Mesendoderm (in vitro differentiated cells): ENCODE data around the gene ZNF879.

ENCODE experiments used
- DNase-seq: peaks from one replicate; pipeline ENCODE4 v3.0.0; 2013
- H2AK5ac ChIP-seq: 2 replicates; pipeline ENCODE4 v1.6.1; 2013; ENCODE audit warnings: low read length, inconsistent platforms
- H2BK120ac ChIP-seq: 2 replicates; pipeline ENCODE4 v1.6.1; 2013; ENCODE audit warnings: low read depth, mild to moderate bottlenecking, low read length, moderate library complexity, mixed read lengths
- H2BK15ac ChIP-seq: replicated peaks from 2 replicates; pipeline ENCODE4 v1.6.1; 2013; ENCODE audit warnings: low read depth, mild to moderate bottlenecking, moderate library complexity
- H2BK5ac ChIP-seq: 2 replicates; pipeline ENCODE4 v1.6.1; 2013; ENCODE audit warnings: low read length, inconsistent platforms
- H3K18ac ChIP-seq: 2 replicates; pipeline ENCODE4 v1.6.1; 2013; ENCODE audit warnings: mild to moderate bottlenecking, low read length, mixed read lengths
- H3K23ac ChIP-seq: one replicate; pipeline ENCODE4 v1.6.1; 2013; ENCODE audit warnings: low read length
- H3K27ac ChIP-seq: 2 replicates; pipeline ENCODE4 v1.5.1; 2013; ENCODE audit warnings: low read depth, mild to moderate bottlenecking, inconsistent platforms, low read length, moderate library complexity
- H3K27me3 ChIP-seq: 2 replicates; pipeline ENCODE4 v1.6.1; 2013; ENCODE audit warnings: low read length, control low read depth, mild to moderate bottlenecking, inconsistent platforms; ENCODE audit not compliant: insufficient read depth, poor library complexity
- H3K36me3 ChIP-seq: 2 replicates; pipeline ENCODE4 v1.6.1; 2013; ENCODE audit warnings: low read length, inconsistent platforms; ENCODE audit not compliant: control insufficient read depth, insufficient read depth
- H3K4ac ChIP-seq: one replicate; pipeline ENCODE4 v1.6.1; 2013; ENCODE audit warnings: low read depth, mild to moderate bottlenecking, low read length, moderate library complexity
- H3K4me1 ChIP-seq: 2 replicates; pipeline ENCODE4 v1.6.1; 2013; ENCODE audit warnings: low read depth, low read length, inconsistent platforms; ENCODE audit not compliant: control insufficient read depth
- H3K4me2 ChIP-seq: 2 replicates; pipeline ENCODE4 v1.6.1; 2013; ENCODE audit warnings: low read length
- H3K4me3 ChIP-seq: 2 replicates; pipeline ENCODE4 v1.5.1; 2013; ENCODE audit warnings: mild to moderate bottlenecking, low read length
- H3K56ac ChIP-seq: one replicate; pipeline ENCODE4 v1.6.1; 2013; ENCODE audit warnings: low read length
- H3K79me1 ChIP-seq: 2 replicates; pipeline ENCODE4 v1.6.1; 2013; ENCODE audit warnings: low read length, inconsistent platforms
- H3K79me2 ChIP-seq: 2 replicates; pipeline ENCODE4 v1.6.1; 2013; ENCODE audit warnings: mild to moderate bottlenecking, low read length; ENCODE audit not compliant: control insufficient read depth, insufficient read depth
- H3K9ac ChIP-seq: 2 replicates; pipeline ENCODE4 v1.6.1; 2013; ENCODE audit warnings: low read length, inconsistent platforms
- H4K5ac ChIP-seq: one replicate; pipeline ENCODE4 v1.6.1; 2013; ENCODE audit warnings: low read length
- H4K8ac ChIP-seq: one replicate; pipeline ENCODE4 v1.6.1; 2013; ENCODE audit warnings: low read depth, mild to moderate bottlenecking, control low read depth, low read length, moderate library complexity
- WGBS: extraction: QIAGEN DNeasy Blood & Tissue Kit; methylation state at CpG from one replicate; pipeline ENCODE4 v1.1.7; 2013; ENCODE audit warnings: low lambda C conversion rate, missing lambda C conversion rate; ENCODE audit not compliant: insufficient coverage; ENCODE audit errors: extremely low coverage; 5-methylcytosine and 5-hydroxymethylcytosine counted together

ZNF879 gene

GRCh38 chr5:178996156-178996555 lies 27.4 kb upstream of the ZNF879 start:
- no peak overlapping the region for H3K4me3 ChIP-seq
- no peak for DNase-seq
- H3K27me3 ChIP-seq, result peaks cover 22% of the 10 kb centered on the region

GRCh38 chr5:178997191-178997590 lies 26.4 kb upstream of the ZNF879 start:
- no CpG with 5 or more reads among the region's 6 CpGs for WGBS

More at GRCh38 chr5:178996156-178996555, 27.4 kb upstream of the ZNF879 start:
- no peaks in the 10 kb centered on the region for H3K79me2 ChIP-seq
- no peaks in the 10 kb centered on the region for H3K4me1 ChIP-seq
- no peak overlapping the region for H3K23ac ChIP-seq
- H2BK120ac ChIP-seq, result no peak overlapping the region
- H4K8ac ChIP-seq, result no peak overlapping the region
- H3K4me2 ChIP-seq, result no peak overlapping the region
- H4K5ac ChIP-seq, result no peak overlapping the region
- no peak overlapping the region for H3K9ac ChIP-seq
- H2AK5ac ChIP-seq, result no peak overlapping the region
- H3K4ac ChIP-seq, result no peak overlapping the region
- H2BK5ac ChIP-seq, result no peak overlapping the region
- H3K36me3 ChIP-seq, result no peaks in the 10 kb centered on the region
- no peaks in the 10 kb centered on the region for H3K79me1 ChIP-seq
- H3K18ac ChIP-seq, result no peak overlapping the region
- no peak overlapping the region for H3K27ac ChIP-seq
- H3K56ac ChIP-seq, result no peak overlapping the region
- H2BK15ac ChIP-seq, result no peak overlapping the region
- WGBS, result no CpG with 5 or more reads among the region's 11 CpGs

DNA sequence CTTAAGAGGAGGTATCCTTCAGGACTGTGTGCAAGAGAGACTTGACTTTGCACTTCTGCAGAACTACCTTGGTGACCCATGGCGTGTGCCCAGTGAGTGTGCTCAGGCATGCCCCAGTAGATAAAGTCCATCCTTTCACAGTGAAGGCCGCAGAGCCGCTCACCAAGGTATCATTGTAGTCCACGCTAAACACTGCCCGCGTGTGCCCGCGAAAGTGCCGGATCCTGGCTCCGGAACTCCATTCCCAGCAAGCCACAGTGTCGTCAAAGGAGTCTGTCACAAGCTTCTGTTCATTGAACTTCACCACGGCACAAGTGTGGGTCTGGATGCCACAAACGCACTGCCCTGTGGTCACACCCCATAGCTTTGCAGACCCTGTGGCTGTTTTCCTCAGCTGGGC lies 25.2 kb upstream of the ZNF879 start:
- Histone ChIP-seq H3K4me3 (no peak overlapping the region), H3K23ac (no peak overlapping the region), H3K27me3 (peaks cover 22% of the 10 kb centered on the region), H2BK120ac (no peak overlapping the region), H3K27ac (no peak overlapping the region), H3K9ac (no peak overlapping the region), H3K4me1 (no peaks in the 10 kb centered on the region), H3K56ac (no peak overlapping the region), H3K4me2 (no peak overlapping the region), H3K18ac (no peak overlapping the region), H4K8ac (no peak overlapping the region), H3K79me2 (no peaks in the 10 kb centered on the region), H2AK5ac (no peak overlapping the region), H2BK15ac (no peak overlapping the region), H3K36me3 (no peaks in the 10 kb centered on the region), H3K4ac (no peak overlapping the region), H2BK5ac (no peak overlapping the region), H3K79me1 (no peaks in the 10 kb centered on the region), H4K5ac (no peak overlapping the region)
- no peak for DNase-seq
- no CpG with 5 or more reads among the region's 13 CpGs for WGBS

More at GRCh38 chr5:178997191-178997590, 26.4 kb upstream of the ZNF879 start:
- H4K8ac ChIP-seq, result no peak overlapping the region
- no peak overlapping the region for H3K56ac ChIP-seq
- no peak overlapping the region for H3K18ac ChIP-seq
- H3K4me3 ChIP-seq, result no peak overlapping the region
- peaks cover 22% of the 10 kb centered on the region for H3K27me3 ChIP-seq
- no peak overlapping the region for H3K9ac ChIP-seq
- no peak overlapping the region for H2BK5ac ChIP-seq
- H3K4me1 ChIP-seq, result no peaks in the 10 kb centered on the region
- no peak overlapping the region for H2BK120ac ChIP-seq
- no peak for DNase-seq
- no peak overlapping the region for H3K23ac ChIP-seq
- no peaks in the 10 kb centered on the region for H3K36me3 ChIP-seq
- no peaks in the 10 kb centered on the region for H3K79me2 ChIP-seq
- H3K79me1 ChIP-seq, result no peaks in the 10 kb centered on the region
- H2AK5ac ChIP-seq, result no peak overlapping the region
- no peak overlapping the region for H3K4ac ChIP-seq
- H4K5ac ChIP-seq, result no peak overlapping the region
- no peak overlapping the region for H3K4me2 ChIP-seq
- no peak overlapping the region for H3K27ac ChIP-seq
- no peak overlapping the region for H2BK15ac ChIP-seq

DNA sequence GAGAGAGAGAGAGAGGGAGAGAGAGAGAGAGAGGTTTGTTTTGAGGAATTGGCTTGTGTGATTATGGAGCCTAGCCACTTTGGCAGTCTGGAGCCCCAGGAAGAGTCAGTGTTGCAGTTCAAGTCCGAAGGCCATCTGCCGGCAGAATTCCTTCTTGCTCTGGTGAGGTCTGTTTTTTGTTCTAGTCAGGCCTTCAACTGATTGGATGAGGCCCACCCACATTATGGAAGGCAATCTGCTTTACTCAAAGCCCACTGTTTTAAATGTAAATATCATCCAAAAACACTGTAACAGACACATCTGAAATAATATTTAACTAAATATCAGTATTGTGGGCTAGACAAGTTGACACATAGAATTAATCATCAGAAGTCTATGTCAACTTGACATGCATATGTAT lies 17.0 kb upstream of the ZNF879 start:
- Histone ChIP-seq H4K8ac (no peak overlapping the region), H2BK15ac (no peak overlapping the region), H3K9ac (no peak overlapping the region), H3K27ac (no peak overlapping the region), H3K56ac (no peak overlapping the region), H2BK5ac (no peak overlapping the region), H3K4ac (no peak overlapping the region), H4K5ac (no peak overlapping the region), H3K4me2 (no peak overlapping the region), H3K27me3 (no peaks in the 10 kb centered on the region), H3K4me3 (no peak overlapping the region), H2AK5ac (no peak overlapping the region), H3K18ac (no peak overlapping the region), H3K79me2 (no peaks in the 10 kb centered on the region), H3K36me3 (no peaks in the 10 kb centered on the region), H3K79me1 (no peaks in the 10 kb centered on the region), H3K23ac (no peak overlapping the region), H2BK120ac (no peak overlapping the region), H3K4me1 (no peaks in the 10 kb centered on the region)
- DNase-seq, result no peak
- no CpG with 5 or more reads among the region's 2 CpGs for WGBS

DNA sequence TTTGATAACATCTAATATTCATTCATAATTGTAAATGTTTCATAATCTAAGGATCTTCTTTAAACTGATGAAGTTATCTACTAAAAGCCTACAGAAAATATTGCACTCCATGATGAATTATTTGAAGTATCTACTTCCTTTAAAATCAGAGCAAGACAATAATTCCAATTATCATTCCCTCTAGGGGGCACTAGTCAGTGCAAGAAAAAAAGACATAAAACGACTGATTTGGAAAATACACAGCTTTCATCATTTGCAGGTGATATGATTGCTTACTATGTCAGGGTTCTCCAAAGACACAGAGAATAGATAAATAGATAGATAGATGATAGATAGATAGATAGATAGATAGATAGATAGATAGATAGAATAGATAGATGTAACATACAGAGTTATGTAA lies 14.9 kb upstream of the ZNF879 start:
- no peak overlapping the region for H2BK5ac ChIP-seq
- H3K4ac ChIP-seq, result no peak overlapping the region
- H3K4me1 ChIP-seq, result no peaks in the 10 kb centered on the region
- no peak overlapping the region for H3K18ac ChIP-seq
- no peaks in the 10 kb centered on the region for H3K79me2 ChIP-seq
- no peak overlapping the region for H3K4me3 ChIP-seq
- no peak overlapping the region for H2AK5ac ChIP-seq
- no peak overlapping the region for H3K23ac ChIP-seq
- no peak overlapping the region for H4K5ac ChIP-seq
- no peak overlapping the region for H2BK15ac ChIP-seq
- no peak overlapping the region for H3K4me2 ChIP-seq
- DNase-seq, result no peak
- no peak overlapping the region for H3K27ac ChIP-seq
- no peak overlapping the region for H2BK120ac ChIP-seq
- H3K9ac ChIP-seq, result no peak overlapping the region
- H3K27me3 ChIP-seq, result no peaks in the 10 kb centered on the region
- H3K56ac ChIP-seq, result no peak overlapping the region
- H3K79me1 ChIP-seq, result no peaks in the 10 kb centered on the region
- no peaks in the 10 kb centered on the region for H3K36me3 ChIP-seq
- WGBS, result no CpG with 5 or more reads among the region's 1 CpG
- no peak overlapping the region for H4K8ac ChIP-seq

DNA sequence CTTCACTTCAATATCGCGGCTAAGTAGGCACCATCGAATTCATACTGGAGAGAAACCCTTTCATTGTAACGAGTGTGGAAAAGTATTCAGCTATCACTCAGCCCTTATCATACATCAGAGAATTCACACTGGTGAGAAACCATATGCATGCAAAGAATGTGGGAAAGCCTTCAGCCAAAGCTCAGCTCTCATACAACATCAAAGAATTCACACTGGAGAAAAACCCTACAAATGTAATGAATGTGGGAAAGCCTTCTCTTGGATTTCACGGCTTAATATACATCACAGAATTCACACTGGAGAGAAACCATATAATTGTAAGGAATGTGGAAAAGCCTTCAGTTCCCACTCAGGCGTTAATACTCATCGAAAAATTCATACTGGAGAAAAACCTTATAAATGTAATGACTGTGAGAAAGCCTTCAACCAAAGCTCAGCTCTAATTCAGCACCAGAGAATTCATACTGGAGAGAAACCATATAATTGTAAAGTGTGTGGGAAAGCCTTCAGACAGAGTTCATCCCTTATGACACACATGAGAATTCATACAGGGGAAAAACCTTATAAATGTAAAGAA lies 9.5 kb downstream of the ZNF879 start:
- Histone ChIP-seq H3K36me3 (peaks cover 5% of the 10 kb centered on the region), H2BK120ac (no peak overlapping the region), H3K4me3 (peak overlapping the region; percentile 15)

More for the DNA sequence above, 9.5 kb downstream of the ZNF879 start:
- H3K9ac ChIP-seq, result no peak overlapping the region
- H2BK15ac ChIP-seq, result no peak overlapping the region
- H3K4me1 ChIP-seq, result no peaks in the 10 kb centered on the region
- H4K8ac ChIP-seq, result no peak overlapping the region
- no peak overlapping the region for H3K4ac ChIP-seq
- peak; percentile 16 for DNase-seq
- H2AK5ac ChIP-seq, result no peak overlapping the region
- no peaks in the 10 kb centered on the region for H3K79me2 ChIP-seq
- H3K56ac ChIP-seq, result no peak overlapping the region
- no CpG with 5 or more reads among the region's 7 CpGs for WGBS
- no peak overlapping the region for H2BK5ac ChIP-seq
- H3K4me2 ChIP-seq, result no peak overlapping the region
- no peak overlapping the region for H3K27ac ChIP-seq
- H3K23ac ChIP-seq, result no peak overlapping the region
- H4K5ac ChIP-seq, result no peak overlapping the region
- H3K27me3 ChIP-seq, result no peaks in the 10 kb centered on the region
- H3K18ac ChIP-seq, result no peak overlapping the region
- H3K79me1 ChIP-seq, result no peaks in the 10 kb centered on the region
